ENCODE measurements around the gene ERICH3. TPM values are rescaled to one million over a fixed set of nuclear protein-coding genes. Genes with fewer than 3 reads are reported as not detected.

The ERICH3 gene
- total and polyA plus RNA-seq, 9 of the 15 experiments (the other 6 are each of a cell fraction or from before 2014, with no cell fraction given): not detected

DNA sequence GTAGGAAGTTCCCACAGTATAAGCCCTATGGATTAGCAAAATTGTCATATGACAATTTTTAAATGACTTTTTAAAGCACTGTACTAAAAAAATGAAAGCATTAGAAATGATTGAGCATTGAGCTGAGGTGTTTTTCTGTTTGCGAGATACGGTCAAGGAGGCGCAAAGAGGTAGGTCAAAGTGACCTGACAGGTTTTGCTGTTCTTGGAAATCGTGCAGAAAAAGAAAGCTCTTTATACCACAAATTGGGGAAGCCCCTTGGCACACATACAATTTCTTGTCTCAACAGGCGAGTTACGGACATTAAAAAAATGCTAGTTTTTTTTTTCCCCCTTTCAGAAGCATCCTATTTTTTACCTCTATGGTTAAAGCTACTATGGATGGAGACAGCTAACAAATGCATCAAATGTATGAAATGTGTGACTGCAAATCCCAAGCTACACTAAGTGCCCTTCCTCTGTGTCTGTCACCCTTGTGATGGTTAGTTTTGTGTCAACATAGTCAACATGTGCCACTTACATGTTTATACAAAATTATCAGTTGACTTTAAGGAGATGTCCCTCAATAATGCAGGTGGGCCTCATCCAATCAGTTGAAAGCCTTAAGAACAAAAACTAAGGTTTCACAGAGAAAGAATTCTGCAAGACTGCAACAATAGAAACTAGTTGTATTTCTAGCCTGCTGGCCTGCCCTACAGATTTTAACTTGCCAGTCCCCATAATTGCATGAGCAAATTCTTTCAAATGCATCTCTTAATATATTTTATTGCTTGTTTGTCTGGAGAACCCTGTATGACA, 30.0 kb upstream of the ERICH3 start:
- intact Hi-C loops (cut with micrococcal nuclease) (no loop called here), in situ Hi-C loops (cut with MboI) (no loop called here)
- Histone ChIP-seq H3K4me3 (no peak overlapping the region), H4K20me1 (replicated peaks; ENCODE audit: control insufficient read depth, insufficient read depth, low read length) (no peaks in the 10 kb centered on the region), H3K9ac (ENCODE audit: insufficient read depth in 1 of 2, low read depth in 2 of 2, low read length in 2 of 2) (no peak overlapping the region), H2AFZ (ENCODE audit: low read depth, low read length) (no peak overlapping the region), H3K9me3 (replicated peaks; ENCODE audit: control insufficient read depth, insufficient read depth, low read depth, low read length) (no peaks in the 10 kb centered on the region), H3K27me3 (ENCODE audit: control insufficient read depth in 2 of 2, insufficient read depth in 2 of 2, low read length in 2 of 2) (no peaks in the 10 kb centered on the region), H3K27ac (ENCODE audit: extremely low read depth, low read depth, low read length) (no peak overlapping the region), H3K36me3 (ENCODE audit: control insufficient read depth, insufficient read depth, low read length) (peaks cover 45% of the 10 kb centered on the region; the same call in 1 of the 3 replicates), H3K9me1 (ENCODE audit: control insufficient read depth, insufficient read depth, low read length) (no peaks in the 10 kb centered on the region), H3K79me2 (ENCODE audit: control insufficient read depth, insufficient read depth, low read length) (no peaks in the 10 kb centered on the region), H3K4me2 (ENCODE audit: insufficient read depth, low read length) (no peak overlapping the region), H3K4me1 (replicated peaks in 1 of 2; ENCODE audit: control insufficient read depth in 2 of 2, insufficient read depth in 2 of 2, low read length in 2 of 2) (no peaks in the 10 kb centered on the region)
- no peak for FAIRE-seq
- TF ChIP-seq, protein P1, sequence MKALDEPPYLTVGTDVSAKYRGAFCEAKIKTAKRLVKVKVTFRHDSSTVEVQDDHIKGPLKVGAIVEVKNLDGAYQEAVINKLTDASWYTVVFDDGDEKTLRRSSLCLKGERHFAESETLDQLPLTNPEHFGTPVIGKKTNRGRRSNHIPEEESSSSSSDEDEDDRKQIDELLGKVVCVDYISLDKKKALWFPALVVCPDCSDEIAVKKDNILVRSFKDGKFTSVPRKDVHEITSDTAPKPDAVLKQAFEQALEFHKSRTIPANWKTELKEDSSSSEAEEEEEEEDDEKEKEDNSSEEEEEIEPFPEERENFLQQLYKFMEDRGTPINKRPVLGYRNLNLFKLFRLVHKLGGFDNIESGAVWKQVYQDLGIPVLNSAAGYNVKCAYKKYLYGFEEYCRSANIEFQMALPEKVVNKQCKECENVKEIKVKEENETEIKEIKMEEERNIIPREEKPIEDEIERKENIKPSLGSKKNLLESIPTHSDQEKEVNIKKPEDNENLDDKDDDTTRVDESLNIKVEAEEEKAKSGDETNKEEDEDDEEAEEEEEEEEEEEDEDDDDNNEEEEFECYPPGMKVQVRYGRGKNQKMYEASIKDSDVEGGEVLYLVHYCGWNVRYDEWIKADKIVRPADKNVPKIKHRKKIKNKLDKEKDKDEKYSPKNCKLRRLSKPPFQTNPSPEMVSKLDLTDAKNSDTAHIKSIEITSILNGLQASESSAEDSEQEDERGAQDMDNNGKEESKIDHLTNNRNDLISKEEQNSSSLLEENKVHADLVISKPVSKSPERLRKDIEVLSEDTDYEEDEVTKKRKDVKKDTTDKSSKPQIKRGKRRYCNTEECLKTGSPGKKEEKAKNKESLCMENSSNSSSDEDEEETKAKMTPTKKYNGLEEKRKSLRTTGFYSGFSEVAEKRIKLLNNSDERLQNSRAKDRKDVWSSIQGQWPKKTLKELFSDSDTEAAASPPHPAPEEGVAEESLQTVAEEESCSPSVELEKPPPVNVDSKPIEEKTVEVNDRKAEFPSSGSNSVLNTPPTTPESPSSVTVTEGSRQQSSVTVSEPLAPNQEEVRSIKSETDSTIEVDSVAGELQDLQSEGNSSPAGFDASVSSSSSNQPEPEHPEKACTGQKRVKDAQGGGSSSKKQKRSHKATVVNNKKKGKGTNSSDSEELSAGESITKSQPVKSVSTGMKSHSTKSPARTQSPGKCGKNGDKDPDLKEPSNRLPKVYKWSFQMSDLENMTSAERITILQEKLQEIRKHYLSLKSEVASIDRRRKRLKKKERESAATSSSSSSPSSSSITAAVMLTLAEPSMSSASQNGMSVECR (CRISPR knock-in tag; IDR thresholded peaks at IDR 0.05): no peak
- TF ChIP-seq ZNF134 (CRISPR knock-in tag; conservative IDR thresholded peaks at IDR 0.05): peak; percentile 69
- ChIA-PET POLR2A (no interaction called here), CTCF (ENCODE audit: low intra/inter-chr PET ratio) (no interaction called here)
- ATAC-seq: no peak
- 95% methylated on average over 6 of the region's 6 CpGs for WGBS (ENCODE audit: insufficient coverage, low coverage, missing lambda C conversion rate)
- DNase-seq (ENCODE audit: extremely low read depth in 1 of 4, low spot score in 3 of 4): no peak
- BruUV-seq (replicated peaks): no TSS peak
